Astrocyte of the cerebellum (primary cell): ENCODE results near the gene ARGLU1.

Experiments
- DNase-seq: peaks from one replicate; pipeline ENCODE4 v3.0.0-alpha.2; 2011; ENCODE audit warnings: low read depth
- H3K4me3 ChIP-seq: 2 replicates; pipeline ENCODE4 v1.5.1; 2011; ENCODE audit warnings: mild to moderate bottlenecking, low read depth, low read length, moderate library complexity
- in situ Hi-C: cut with HindIII; loops from 2 replicates; pipeline ENCODE4 v1.10.0; 2017; ENCODE audit warnings: low sequenced_read_pairs
- TF ChIP-seq, protein P1 (sequence below): IDR thresholded peaks from 2 replicates; pipeline ENCODE4 v1.5.1; 2012; ENCODE audit warnings: low read length, low read depth, moderate library complexity, mild to moderate bottlenecking; ENCODE audit errors: missing control alignments

ARGLU1 gene

GRCh38 chr13:106496072-106496997 lies 71.6 kb downstream of the ARGLU1 start:
- no peak for DNase-seq
- TF ChIP-seq, protein P1, sequence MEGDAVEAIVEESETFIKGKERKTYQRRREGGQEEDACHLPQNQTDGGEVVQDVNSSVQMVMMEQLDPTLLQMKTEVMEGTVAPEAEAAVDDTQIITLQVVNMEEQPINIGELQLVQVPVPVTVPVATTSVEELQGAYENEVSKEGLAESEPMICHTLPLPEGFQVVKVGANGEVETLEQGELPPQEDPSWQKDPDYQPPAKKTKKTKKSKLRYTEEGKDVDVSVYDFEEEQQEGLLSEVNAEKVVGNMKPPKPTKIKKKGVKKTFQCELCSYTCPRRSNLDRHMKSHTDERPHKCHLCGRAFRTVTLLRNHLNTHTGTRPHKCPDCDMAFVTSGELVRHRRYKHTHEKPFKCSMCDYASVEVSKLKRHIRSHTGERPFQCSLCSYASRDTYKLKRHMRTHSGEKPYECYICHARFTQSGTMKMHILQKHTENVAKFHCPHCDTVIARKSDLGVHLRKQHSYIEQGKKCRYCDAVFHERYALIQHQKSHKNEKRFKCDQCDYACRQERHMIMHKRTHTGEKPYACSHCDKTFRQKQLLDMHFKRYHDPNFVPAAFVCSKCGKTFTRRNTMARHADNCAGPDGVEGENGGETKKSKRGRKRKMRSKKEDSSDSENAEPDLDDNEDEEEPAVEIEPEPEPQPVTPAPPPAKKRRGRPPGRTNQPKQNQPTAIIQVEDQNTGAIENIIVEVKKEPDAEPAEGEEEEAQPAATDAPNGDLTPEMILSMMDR = no peak
- in situ Hi-C loops = no loop called here
- H3K4me3 ChIP-seq = no peak overlapping the region

GRCh38 chr13:106494936-106495335 lies 73.0 kb downstream of the ARGLU1 start:
- in situ Hi-C loops = no loop called here
- H3K4me3 ChIP-seq = no peak overlapping the region
- DNase-seq = no peak
- TF ChIP-seq, protein P1 = no peak

GRCh38 chr13:106494506-106494905 lies 73.4 kb downstream of the ARGLU1 start:
- in situ Hi-C loops = no loop called here

GRCh38 chr13:106493533-106494220 lies 74.3 kb downstream of the ARGLU1 start:
- in situ Hi-C loops = no loop called here
- no peak overlapping the region for H3K4me3 ChIP-seq
- DNase-seq = no peak
- TF ChIP-seq, protein P1 = no peak

More at GRCh38 chr13:106494506-106494905, 73.4 kb downstream of the ARGLU1 start:
- H3K4me3 ChIP-seq = no peak overlapping the region
- TF ChIP-seq, protein P1 = no peak
- DNase-seq = no peak

DNA sequence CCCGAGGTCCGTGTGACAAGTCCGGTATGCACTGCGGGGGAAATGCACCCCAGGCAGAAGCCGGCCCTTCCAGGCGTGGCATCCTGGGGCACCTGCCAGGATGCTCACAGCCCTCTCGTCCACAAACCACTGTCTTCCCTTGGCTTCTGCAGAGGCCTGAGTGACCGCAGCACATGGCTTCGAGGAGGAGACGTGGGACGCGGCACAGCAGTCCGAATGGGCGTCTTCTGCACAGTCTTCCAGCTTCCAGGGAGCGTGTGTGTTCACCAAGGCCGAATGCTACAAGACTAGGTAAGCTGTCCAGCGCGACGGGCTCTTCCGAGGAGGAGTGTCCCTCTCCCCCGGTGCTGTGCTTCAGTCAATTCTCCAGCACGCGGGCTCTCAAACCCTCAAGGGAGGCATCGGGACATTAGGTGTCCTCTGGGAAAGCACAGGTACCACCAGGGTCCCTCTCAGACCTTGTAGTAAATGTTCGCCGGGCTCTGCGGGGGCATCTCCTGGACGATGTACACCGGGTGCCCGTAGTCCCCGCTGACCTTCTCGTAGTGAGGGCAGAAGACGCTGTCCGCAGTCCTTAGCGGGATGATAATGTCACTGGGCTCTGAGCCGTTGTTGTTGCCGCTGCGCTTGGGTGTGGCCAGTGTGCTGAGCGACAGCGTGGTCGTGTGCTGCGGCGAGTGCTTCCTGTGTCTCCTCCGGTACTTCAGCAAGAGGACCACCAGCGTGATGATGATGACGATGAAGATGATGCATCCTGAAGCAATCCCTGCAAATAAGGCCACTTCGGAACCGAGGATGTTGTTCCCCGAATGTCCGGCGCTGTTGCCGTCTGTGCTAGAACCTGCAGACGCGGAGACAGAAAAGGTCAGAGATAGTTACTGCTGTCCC lies 75.1 kb downstream of the ARGLU1 start:
- TF ChIP-seq, protein P1 = no peak
- in situ Hi-C loops = no loop called here
- H3K4me3 ChIP-seq = no peak overlapping the region
- no peak for DNase-seq
